Colon (tissue), 2 donors: ENCODE results near the gene TRIM77.
"Not testable (repeated sequence)": the region's sequence is repeated elsewhere in the genome, so short reads cannot be mapped to it uniquely, and the experiment has no call there.

Source experiments
- FAIRE-seq: peaks from 2 replicates; lab custom pipeline; 2012; peaks lifted over from hg19 to GRCh38; lab: Jason Lieb, UNC
- donor health status: control.
- donor health status: control.

The TRIM77 gene, protein sequence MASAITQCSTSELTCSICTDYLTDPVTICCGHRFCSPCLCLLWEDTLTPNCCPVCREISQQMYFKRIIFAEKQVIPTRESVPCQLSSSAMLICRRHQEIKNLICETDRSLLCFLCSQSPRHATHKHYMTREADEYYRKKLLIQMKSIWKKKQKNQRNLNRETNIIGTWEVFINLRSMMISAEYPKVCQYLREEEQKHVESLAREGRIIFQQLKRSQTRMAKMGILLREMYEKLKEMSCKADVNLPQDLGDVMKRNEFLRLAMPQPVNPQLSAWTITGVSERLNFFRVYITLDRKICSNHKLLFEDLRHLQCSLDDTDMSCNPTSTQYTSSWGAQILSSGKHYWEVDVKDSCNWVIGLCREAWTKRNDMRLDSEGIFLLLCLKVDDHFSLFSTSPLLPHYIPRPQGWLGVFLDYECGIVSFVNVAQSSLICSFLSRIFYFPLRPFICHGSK

DNA sequence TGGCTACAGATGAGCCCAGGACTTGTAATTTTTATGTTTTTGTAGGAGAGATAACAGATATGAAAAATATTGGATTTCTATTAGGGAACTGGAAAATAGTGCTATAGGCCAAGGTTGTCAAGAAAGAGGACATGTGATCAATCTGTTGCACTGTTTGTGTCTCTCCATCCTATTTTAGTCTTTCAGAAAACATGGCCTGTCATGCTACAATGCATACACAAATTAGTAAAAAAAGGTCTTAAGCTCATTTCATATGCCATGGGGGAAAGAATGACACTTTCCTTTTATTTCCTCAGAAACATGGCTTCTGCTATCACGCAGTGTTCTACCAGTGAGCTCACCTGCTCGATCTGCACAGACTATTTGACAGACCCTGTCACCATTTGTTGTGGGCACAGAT is at the start of gene TRIM77:
TRIM77 (plus strand) TSS at position 301 of the 400 bp plus-strand sequence; CDS start at position 301, 0 bp downstream.
- not testable (repeated sequence) for FAIRE-seq

DNA sequence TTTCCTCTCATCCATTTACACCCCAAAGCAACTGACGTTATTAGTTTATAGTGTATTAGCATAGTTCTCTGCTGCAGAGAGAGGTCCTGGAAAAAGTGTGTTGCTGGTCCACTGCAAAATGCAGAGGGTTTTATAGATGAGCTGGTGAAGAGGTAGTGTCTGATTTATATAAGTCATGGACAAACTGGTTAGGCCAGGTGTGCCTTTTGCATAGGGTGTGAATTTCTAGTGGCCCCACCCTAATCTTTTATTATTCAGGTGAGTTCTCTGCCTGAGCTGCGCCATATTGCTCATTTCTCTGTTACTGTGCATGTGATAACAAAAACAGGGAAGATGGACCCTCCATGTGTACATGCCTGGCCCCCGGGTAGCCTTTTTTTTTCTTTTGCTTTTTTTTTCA is 43.1 kb upstream of the TRIM77 start:
- FAIRE-seq, result no peak

DNA sequence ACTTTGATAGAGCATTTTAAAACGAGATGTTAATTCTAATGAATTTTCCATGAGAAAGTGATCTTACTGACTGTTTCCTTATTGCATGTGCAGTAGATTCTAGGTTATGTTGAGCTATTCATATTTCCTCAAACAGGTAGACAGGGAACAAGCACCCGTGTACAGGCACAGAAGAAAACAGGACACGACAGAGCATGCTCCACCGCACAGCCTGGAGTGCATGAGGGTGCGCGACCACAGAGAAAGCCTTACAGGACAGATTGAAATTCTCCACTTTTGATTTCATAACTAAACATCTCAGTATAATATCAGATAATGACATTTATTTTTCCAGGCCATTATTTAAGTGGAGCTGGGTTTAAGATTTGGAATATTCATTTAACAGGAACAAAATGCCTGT is 41.9 kb upstream of the TRIM77 start:
- not testable (repeated sequence) for FAIRE-seq

DNA sequence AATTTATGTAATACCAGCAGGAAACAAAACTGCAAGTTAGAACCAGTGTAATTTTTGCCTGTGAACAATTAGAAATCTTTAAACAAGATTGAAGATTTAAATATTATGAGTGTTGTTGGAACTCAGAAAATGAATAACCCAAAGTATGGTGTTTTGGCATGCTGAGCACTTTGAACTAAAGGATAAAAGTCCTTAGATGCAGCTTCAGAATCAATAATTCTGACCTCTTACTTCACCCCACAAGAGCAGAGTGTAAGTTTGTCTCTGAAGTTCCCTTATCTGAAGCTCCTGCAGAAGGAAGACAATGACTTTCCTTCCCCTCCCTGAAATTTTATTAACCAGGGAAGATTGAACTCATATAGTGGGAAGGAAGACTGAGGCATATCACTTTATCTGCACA is 40.5 kb upstream of the TRIM77 start:
- FAIRE-seq, result not testable (repeated sequence)

DNA sequence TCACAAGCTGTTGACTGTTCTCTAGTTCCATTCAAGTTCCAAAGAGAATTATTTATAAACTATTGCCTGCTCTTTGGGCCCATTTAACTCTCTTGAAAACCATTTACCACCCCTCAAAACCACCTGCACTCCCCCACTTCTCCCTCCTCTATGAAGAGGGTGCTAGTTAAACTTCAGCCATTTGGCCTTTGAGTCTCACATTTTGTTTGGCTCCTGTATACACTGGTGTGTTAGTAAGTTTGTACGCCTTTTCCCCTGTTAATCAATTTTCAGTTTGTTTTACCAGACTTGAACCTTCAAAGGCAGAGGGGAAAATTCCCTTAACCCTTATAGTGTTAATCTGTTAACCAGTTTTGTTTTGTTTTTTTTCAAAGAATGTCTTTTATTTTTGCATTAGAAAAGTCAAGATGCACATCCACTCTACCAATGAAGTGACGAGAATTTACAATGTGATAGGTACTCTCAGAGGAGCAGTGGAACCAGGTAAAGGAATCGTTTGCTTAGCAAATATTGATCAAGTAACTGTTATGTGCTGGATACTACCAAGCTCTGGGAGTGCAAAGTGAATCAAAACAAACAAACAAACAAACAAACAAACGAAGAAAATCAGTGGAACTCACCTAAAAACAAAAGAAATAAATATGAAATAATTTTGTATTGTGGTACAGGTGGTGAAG is 40.0 kb upstream of the TRIM77 start:
- FAIRE-seq, result not testable (repeated sequence)

DNA sequence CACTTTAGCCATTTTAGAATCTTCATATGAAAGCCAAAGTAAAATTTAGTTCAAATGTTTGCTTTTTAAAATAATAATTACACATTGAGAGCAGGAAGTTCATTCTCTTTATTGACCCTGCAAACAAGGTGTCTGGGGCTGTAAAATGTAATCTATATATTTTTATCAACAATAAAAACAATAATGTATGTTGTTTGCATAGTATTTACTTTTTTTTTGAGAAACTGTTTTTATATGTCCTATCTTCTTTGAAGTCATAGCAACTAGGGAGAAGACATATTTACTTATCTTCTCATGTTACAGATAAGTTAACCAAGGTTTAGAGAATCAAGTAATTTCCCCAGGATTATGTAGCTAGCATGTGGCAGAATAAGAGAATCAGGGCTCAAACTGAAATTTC is 37.6 kb upstream of the TRIM77 start:
- FAIRE-seq, result not testable (repeated sequence)

DNA sequence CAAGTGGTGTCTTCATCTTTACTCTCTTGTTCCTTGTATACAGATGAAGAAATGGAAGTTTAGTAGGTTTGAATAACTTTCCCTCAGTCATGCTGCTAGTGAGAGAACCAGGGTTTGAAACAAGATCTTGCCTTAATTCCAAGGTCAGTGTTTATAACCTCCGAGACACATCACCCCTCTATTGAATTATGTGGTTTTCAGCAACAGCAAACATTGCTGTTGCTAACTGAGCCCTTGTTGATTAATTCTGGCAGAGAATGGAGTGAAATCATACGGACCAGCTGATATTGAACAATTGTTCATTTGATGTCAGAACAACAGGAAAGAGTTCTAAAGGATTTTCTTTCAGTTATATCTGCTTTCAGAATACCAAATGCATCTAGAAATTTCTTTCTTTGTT is 36.7 kb upstream of the TRIM77 start:
- not testable (repeated sequence) for FAIRE-seq

DNA sequence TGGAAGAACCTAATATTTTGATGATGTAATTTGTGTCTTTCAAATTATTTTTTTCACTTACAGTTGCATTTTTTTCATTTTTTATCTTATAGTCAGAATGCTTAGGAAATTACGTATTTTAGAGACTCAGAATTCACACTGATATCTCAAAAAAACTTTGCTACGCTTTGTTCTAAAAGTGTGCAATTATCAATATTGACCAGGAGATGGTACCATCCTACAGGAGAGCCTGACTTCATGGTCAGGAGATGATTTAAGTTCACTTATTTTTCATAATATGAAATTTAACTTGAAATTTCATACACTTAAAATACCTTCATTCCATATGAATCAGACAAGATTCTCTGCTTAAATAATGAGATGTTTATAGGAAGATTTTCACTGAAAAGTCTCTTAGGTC is 34.7 kb upstream of the TRIM77 start:
- peak; percentile 89 for FAIRE-seq

DNA sequence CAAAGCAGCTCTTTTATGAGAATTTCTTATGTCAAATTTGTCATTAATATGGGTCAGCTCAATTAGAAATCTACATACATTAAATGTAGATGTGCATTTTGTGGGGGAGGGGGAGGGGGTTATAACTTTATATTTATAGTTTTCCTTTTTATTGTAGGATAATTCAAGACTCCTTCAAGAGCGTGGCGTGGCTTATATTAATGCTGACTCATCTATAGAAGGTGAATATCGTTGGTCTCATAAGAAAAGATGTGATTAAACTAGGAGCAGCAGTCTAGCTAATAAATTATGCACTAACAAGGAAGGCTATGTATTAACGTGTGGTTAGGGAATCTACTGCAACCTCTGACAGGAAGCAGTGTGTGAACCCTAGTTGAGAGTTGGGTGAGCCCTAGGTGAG is 34.2 kb upstream of the TRIM77 start:
- not testable (repeated sequence) for FAIRE-seq

DNA sequence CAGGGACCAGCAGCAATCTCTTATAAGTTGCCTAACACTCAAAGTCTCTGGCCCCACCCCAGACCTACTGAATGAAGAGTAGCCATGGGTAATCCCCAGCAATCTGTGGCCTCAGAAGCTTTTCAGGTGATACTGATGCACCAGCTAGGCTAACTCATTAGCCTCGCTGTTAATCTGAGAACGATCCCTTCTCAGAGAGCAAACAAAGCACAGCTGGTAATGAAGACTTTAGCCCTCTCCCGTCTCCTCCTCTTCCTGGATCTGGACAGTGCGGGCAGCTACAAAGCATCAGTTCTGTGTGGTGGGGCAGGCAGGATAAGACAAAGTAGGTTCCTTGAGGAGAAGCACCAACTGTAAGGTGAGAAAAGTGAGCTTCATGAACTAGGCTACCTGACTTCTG is 3.0 kb upstream of the TRIM77 start:
- FAIRE-seq, result not testable (repeated sequence)

DNA sequence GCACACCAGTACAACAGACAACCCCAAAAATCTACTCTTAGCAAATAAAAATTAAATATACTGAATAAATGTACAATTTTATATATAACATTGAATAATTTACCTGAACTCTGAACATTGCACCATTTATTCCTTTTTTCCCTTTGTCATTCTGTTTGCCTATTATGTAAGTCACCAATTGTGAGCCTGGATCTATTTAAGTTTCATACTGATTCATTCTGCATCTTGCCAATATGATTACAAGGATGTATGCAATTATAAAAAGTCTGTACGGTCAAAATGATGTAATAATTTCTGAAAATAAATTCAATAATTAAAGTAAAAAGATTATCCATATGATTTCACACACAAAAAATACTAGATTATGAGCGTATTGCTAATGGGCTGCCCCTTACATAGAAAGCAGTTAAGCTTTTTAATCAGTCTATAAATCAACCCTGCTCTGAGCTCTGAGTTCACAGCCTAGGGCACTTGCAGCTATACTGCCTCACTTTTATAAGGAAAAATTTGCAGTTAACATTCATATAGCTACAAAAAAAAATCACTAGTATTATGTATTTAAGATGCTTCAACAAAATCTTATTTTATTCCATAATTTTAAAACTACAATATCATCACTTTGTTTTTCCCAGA is 14.9 kb downstream of the TRIM77 start:
- FAIRE-seq, result not testable (repeated sequence)

DNA sequence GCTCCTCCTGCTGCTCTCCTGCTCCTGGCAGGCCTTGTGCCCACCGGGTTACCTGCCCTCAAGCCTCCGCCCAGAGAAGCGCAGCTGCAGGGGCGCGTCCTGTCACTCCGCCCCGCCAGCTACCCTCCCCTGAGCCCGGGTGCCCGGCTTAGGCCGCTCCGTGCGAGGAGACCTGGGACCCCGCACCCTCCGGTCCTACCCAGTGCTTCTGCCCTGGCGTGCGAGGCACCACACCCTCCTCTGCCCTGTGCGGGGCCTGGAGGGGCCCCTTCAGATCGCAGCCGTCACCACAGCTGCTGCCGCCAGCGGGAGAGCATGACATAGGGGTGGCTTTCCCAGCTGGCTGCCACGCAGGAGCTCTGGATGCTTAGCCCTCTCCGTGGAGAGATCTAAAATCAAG is 20.1 kb downstream of the TRIM77 start:
- FAIRE-seq, result not testable (repeated sequence)

DNA sequence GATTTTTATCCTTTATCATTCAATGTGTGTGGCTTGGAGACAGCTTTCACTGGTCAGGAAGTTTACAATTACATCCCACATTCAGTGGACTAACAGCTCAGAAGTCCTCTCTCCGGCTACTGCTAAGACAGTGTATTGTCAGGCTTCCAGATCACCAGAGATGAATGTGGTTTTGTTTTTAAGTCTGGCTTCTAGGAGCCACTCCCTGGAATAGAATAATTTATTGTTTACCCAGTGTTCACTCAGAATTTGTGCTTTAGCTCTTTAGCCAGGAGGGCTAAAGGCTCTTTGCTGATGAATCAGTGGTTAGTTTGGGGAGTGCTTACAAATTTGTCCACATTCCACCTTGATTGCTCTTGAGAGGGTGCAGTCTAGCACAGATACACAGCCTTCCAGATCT is 26.5 kb downstream of the TRIM77 start:
- FAIRE-seq, result no peak

DNA sequence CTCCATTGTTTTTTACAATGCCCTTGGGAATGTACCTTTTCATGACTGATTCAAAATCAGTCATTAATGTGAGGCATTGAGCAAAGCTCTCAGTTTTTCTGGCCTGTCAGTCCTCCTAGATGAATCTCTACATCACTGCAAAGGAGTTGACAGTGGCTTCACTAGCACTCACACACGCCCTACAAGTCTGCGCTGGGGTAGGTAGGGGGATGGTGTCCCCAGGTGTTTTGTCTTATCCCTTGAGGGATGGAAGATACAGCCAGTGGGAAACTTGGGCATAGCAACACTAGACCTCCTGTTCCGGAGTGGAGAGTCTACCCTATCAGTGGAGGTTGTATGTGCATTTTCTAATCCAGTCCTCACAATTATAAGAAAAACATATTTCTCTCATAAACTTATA is 27.0 kb downstream of the TRIM77 start:
- FAIRE-seq, result no peak

DNA sequence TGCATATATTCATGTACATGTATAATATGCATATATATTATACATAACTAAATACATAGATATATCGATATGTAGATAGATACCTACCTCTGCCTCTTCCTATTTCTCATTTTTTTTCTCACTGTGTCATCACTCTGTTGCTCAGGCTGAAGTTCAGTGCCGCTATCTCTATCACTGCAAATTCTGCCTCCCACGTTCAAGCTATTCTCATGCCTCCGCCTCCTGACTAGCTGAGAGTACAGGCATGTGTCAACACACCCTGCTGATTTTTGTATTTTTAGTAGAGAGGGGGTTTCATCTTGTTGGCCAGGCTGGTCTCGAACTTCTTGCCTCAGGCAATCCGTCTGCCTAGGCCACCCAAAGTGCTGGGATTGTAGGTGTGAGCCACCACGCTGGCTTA is 31.3 kb downstream of the TRIM77 start:
- not testable (repeated sequence) for FAIRE-seq

DNA sequence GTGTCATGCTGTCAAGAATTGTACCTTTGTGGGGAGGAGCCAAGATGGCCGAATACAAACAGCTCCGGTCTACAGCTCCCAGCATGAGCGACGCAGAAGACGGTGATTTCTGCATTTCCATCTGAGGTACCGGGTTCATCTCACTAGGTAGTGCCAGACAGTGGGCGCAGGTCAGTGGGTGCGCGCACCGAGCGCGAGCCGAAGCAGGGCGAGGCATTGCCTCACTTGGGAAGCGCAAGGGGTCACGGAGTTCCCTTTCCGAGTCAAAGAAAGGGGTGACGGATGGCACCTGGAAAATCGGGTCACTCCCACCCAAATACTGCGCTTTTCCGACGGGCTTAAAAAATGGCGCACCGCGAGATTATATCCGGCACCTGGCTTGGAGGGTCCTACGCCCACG is 34.1 kb downstream of the TRIM77 start:
- FAIRE-seq, result not testable (repeated sequence)

DNA sequence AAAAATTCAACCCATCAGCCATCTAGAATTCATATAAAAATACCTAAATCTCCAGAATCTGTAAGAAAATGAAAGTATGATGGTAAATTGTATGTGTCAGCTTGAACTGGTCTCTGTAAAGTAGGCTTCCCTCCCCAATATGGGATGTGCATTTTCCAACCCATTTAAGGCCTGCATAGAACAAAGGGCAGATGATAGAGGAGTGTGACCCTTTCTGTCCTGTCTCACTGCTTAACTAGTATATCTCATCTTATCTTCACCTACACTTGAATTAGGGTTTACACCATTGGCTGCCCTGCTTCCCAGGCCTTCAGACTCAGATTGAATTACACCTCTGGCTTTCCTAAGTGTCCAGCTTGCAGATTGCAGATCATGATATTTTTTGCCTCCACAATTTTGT is 40.7 kb downstream of the TRIM77 start:
- not testable (repeated sequence) for FAIRE-seq
